ENCODE results near the gene ADD3.

- TF ChIP-seq CTCF (IDR thresholded peaks at IDR 0.05 in 2 of 3, conservative IDR thresholded peaks at IDR 0.05 in 1 of 3; ENCODE audit: control insufficient read depth in 2 of 3, extremely low read depth in 1 of 3, insufficient read depth in 1 of 3, low read depth in 3 of 3, low read length in 3 of 3) (no peak), YBX1 (IDR thresholded peaks at IDR 0.05) (no peak)
Measured at GRCh38 chr10:110107887-110108286, 100.1 kb downstream of the ADD3 start.

Data from GM12878 (cell line).